ENCODE data around the gene PIK3R6.

GRCh38 chr17:8841844-8842243 is 25.6 kb downstream of the PIK3R6 start:
- TF ChIP-seq EP300 (IDR thresholded peaks at IDR 0.05; ENCODE audit: borderline replicate concordance) (no peak), MAX (IDR thresholded peaks at IDR 0.05) (no peak), TAF1 (IDR thresholded peaks at IDR 0.05; ENCODE audit: low read depth) (no peak), EGR1 (IDR thresholded peaks at IDR 0.05) (no peak), FOXM1 (IDR thresholded peaks at IDR 0.05; ENCODE audit: borderline replicate concordance, low read depth) (no peak), RAD21 (IDR thresholded peaks at IDR 0.05; ENCODE audit: low read depth) (no peak), REST (IDR thresholded peaks at IDR 0.05; ENCODE audit: low read depth) (no peak), NFIC (IDR thresholded peaks at IDR 0.05) (no peak), TEAD4 (IDR thresholded peaks at IDR 0.05) (no peak)

All from Ishikawa (cell line).